Skeletal muscle satellite cell (primary cell): ENCODE data around the gene SNAPC2. TPM values are rescaled to one million over a fixed set of nuclear protein-coding genes. Genes with fewer than 3 reads are reported as not detected.
A peak's percentile ranks its signal among the peaks of the same experiment; 100 is the strongest.

Source experiments
- H3K27me3 ChIP-seq: 2 replicates; pipeline ENCODE4 v1.7.0; 2013; ENCODE audit warnings: low read length; ENCODE audit not compliant: control insufficient read depth, insufficient read depth
- H3K36me3 ChIP-seq: 2 replicates; pipeline ENCODE4 v1.7.0; 2013; ENCODE audit warnings: mild to moderate bottlenecking, control low read depth, low read length; ENCODE audit not compliant: insufficient read depth
- H3K4me1 ChIP-seq: 2 replicates; pipeline ENCODE4 v1.7.0; 2013; ENCODE audit warnings: low read length; ENCODE audit not compliant: control insufficient read depth, insufficient read depth
- H3K4me2 ChIP-seq: 2 replicates; pipeline ENCODE4 v1.7.0; 2013; ENCODE audit warnings: mild to moderate bottlenecking, low read length
- H3K4me3 ChIP-seq: 2 replicates; pipeline ENCODE4 v1.7.0; 2013; ENCODE audit warnings: low read length
- H3K9ac ChIP-seq: 2 replicates; pipeline ENCODE4 v1.7.0; 2013; ENCODE audit warnings: mild to moderate bottlenecking, low read depth, low read length, moderate library complexity
- H3K9me3 ChIP-seq: replicated peaks from 2 replicates; pipeline ENCODE4 v1.7.0; 2013; ENCODE audit warnings: mild to moderate bottlenecking, control low read depth, low read length
- total RNA-seq: library from RNA; depleted of rRNA; stranded (reverse); fragments of >200 nt; gene quantifications from 2 replicates; pipeline ENCODE4 v1.2.3, GENCODE V29; 2012; rRNA removed

The SNAPC2 gene
- total RNA-seq = 39.8 and 44.8 TPM in 2 replicates

DNA sequence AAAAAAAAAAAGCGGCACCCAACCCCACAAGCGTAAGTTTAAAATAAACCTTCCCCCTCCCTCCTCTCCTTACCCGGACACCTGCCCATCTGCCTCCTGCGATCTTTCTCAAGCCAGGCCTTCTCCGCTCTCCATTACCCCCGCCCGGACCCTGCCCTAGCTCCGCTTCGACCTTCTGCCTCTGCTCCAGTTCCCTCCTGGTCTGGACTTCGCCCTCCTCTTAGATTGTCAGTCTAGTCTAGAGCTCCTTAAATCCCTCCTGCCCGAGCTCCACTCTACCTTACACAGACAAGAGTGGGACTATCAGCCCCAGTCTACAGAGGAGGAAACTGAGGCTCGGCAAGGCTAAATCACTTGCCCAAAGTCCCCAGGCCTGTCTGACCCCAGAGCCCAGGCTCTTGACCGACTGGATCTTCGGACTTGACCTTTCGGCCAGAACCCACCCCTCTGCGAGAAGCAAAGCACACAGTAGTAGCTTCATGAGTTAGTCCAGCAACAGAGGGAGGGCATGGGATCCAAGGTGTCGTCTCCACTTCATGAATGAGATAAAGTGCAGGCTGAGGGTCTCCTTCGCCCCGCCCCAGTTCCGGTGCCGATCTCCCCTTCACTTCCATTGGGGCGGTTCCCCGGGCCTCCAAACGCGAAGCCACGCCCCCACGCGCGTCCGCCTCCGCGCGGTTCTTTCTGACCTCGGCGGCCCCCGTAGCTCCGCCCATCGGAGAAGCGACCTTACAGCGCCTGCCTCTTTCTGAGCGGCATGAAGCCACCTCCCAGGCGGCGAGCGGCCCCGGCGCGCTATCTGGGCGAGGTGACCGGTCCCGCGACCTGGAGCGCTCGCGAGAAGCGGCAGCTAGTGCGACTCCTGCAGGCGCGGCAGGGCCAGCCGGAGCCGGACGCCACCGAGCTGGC, at the start of gene SNAPC2:
Gene SNAPC2, plus strand, starts transcription at position 729 of the 909 bp plus-strand sequence. Its CDS starts 29 bp downstream, at position 758.
- Histone ChIP-seq H3K4me1 (peaks cover 47% of the 10 kb centered on the region), H3K4me3 (peak within 1 kb of the TSS; percentile 97), H3K4me2 (peak within 1 kb of the TSS; percentile 93), H3K9ac (peak within 1 kb of the TSS; percentile 86), H3K36me3 (peaks cover 18% of the 10 kb centered on the region), H3K27me3 (peaks cover 17% of the 10 kb centered on the region), H3K9me3 (no peaks in the 10 kb centered on the region)

DNA sequence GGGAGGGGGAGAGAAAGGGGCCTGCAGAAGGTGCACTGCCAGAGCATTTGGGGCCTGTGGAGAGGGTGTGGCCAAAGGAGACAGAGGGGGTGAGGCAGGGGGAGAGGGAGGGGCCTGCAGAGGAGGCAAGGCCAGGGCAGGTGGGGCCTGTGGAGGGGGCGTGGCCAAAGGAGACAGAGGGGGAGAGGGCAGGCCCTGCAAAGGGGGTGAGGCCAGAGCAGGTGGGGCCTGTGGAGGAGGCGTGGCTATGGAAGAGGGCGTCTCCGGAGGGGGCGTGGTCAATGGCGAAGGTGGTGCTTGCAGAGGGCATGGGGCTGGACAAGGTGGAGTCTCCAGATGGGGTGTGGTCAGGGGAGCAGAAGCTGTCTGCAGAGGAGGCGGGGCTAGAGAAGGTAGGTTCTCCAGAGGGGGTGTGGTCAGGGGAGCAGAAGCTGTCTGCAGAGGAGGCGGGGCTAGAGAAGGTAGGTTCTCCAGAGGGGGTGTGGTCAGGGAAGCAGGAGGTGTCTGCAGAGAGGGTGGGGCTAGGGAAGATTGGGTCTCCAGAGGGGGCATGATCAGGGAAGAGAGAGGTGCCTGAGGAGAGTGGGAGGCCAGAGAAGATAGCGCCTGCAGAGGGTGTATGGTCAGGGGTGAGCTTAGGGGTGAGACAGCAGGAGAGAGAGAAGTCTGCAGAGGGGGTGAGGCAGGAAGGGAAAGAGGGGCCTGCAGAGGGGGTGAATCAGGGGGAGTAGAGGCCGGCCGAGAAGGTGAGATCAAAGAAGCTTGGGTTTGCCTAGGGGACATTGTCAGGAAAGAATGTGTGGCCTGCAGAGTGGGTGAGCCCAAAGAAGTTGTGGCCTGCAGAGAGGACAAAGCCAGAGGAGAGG, 49.3 kb upstream of the SNAPC2 start:
- Histone ChIP-seq H3K9me3 (no peaks in the 10 kb centered on the region), H3K4me2 (no peak overlapping the region), H3K4me3 (no peak overlapping the region), H3K4me1 (peaks cover 19% of the 10 kb centered on the region), H3K9ac (no peak overlapping the region), H3K36me3 (no peaks in the 10 kb centered on the region), H3K27me3 (peaks cover 37% of the 10 kb centered on the region)

DNA sequence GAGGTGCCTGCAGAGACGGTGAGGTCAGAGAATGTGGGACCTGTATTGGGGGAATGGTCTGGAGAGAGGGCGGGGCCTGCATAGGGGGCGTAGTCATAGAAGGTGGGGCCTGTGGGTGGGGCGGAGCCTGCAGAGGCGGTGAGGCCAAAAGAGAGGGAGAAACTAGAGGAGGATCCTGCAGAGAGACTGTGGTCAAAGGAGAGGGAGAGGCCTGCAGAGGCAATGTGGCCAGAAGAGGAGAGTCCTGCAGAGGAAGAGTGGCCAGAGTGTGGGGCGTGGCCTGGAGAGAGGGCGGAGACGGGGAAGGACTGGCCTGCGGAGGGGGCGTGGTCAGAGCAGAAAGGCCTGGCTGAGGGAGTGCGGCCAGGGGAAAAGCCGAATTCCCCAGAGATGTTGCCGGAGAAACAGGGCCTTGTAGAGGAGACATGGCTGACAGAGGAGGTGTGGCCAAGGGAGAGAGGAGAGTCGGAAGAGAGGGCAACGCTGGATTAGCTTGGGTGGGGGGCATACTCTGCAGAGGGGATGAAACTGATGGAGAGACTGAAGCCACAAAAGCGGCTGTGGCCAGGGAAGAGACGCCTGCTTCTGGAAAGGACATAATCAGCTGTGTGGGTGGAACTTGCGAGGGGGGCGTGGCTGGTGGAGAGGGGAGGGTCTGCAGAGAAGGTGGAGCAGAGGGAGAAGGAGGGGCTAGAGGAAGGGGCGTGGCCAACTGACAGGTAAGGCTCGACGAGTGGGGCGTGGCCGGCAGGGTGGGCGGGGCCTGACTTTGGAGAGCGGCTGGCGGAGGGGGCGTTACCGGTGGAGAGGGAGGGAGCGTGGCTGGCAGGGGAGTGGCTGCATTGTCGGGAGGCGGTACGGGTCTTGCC, 48.5 kb upstream of the SNAPC2 start:
- peaks cover 19% of the 10 kb centered on the region for H3K4me1 ChIP-seq

GRCh38 chr19:7872306-7873204, 47.6 kb upstream of the SNAPC2 start:
- no peaks in the 10 kb centered on the region for H3K36me3 ChIP-seq
- peaks cover 23% of the 10 kb centered on the region for H3K4me1 ChIP-seq
- H3K4me2 ChIP-seq = peak overlapping the region; percentile 83
- no peak overlapping the region for H3K9ac ChIP-seq
- H3K4me3 ChIP-seq = no peak overlapping the region
- peaks cover 27% of the 10 kb centered on the region for H3K27me3 ChIP-seq
- no peaks in the 10 kb centered on the region for H3K9me3 ChIP-seq

More for the DNA sequence above, 48.5 kb upstream of the SNAPC2 start:
- no peaks in the 10 kb centered on the region for H3K9me3 ChIP-seq
- H3K27me3 ChIP-seq = peaks cover 36% of the 10 kb centered on the region
- H3K4me3 ChIP-seq = peak overlapping the region; percentile 64
- peak overlapping the region; percentile 83 for H3K4me2 ChIP-seq
- H3K36me3 ChIP-seq = no peaks in the 10 kb centered on the region
- H3K9ac ChIP-seq = no peak overlapping the region

DNA sequence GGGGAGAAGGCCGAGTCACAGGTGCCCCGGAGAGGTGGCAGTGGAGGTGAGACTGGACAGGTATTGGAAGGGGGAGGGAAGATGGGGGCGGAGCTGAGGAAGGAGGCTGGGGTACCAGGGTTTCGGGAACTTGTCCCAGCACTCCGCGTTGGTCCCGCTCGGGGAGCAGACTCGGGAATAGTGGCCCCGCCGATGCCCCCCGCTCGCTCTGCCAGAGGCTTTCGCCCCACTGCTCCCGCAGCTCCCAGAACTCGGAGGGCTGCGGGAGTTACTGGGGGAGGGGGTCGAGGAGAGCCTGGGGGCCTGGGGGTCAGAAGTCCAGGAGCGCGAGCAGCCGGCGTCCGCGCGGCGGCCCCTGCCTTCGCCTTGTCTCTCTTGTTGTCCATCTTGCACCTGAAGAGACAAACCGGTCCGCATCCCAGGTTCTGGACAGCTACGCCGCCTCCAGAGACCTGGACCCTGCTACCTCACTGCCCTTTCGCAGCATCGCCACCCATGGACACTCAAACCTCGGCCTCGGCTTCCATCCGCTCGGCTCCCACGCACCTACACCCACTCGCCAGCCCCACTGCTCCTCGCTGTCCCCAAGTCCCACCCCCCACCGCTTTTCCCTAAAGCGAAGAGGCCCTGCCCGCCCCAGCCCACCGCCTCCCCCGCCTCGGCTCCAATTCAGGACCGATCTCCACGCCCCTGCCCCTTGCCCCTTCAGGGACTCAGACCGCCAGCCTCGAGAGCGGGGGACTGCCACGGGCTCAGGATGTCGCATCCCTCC, 46.6 kb upstream of the SNAPC2 start:
- no peak overlapping the region for H3K9ac ChIP-seq

GRCh38 chr19:7874076-7874896, 45.9 kb upstream of the SNAPC2 start, which contains the start of gene PRR36:
PRR36 (minus strand) TSS chr19:7874390; CDS start chr19:7873689, 701 bp downstream.
- no peak within 1 kb of the TSS for H3K9ac ChIP-seq
- H3K4me3 ChIP-seq = peak within 1 kb of the TSS; percentile 30
- peaks cover 12% of the 10 kb centered on the region for H3K4me1 ChIP-seq
- H3K36me3 ChIP-seq = no peaks in the 10 kb centered on the region
- peaks cover 27% of the 10 kb centered on the region for H3K27me3 ChIP-seq
- peak within 1 kb of the TSS; percentile 33 for H3K4me2 ChIP-seq
- H3K9me3 ChIP-seq = no peaks in the 10 kb centered on the region

More for the DNA sequence above, 46.6 kb upstream of the SNAPC2 start:
- Histone ChIP-seq H3K4me2 (no peak overlapping the region), H3K9me3 (no peaks in the 10 kb centered on the region), H3K27me3 (peaks cover 27% of the 10 kb centered on the region), H3K36me3 (no peaks in the 10 kb centered on the region), H3K4me1 (peaks cover 20% of the 10 kb centered on the region), H3K4me3 (no peak overlapping the region)

- Histone ChIP-seq H3K27me3 (peaks cover 27% of the 10 kb centered on the region), H3K9me3 (no peaks in the 10 kb centered on the region), H3K4me3 (no peak overlapping the region), H3K4me1 (peaks cover 8% of the 10 kb centered on the region), H3K9ac (no peak overlapping the region), H3K36me3 (no peaks in the 10 kb centered on the region), H3K4me2 (no peak overlapping the region)
These were observed 45.3 kb upstream of the SNAPC2 start for GRCh38 chr19:7874897-7875273.

DNA sequence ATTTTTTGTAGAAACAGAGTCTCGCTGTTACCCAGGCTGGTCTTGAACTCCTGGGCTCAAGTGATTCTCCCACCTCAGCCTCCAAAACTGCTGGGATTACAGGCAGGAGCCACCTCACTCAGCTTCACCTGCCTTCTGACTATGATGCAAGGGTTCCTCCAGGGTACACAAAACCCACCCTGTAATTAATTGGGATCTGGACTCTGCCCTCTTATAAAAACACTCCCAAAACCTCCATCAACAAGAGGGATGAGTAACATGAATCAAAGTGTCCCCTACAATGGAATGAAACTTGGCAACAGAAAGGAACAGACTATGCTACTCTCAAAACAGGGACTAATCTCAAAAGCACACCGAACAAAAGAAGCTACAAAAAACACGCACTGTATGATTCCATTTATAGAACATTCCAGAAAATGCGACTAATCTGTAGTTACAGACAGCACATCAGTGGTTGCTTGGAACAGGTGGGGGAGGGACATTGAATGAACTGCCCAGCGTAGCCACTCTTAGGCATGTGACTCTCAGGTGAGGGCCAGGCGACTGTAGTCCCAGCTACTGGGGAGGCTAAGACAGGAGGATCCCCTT, 42.8 kb upstream of the SNAPC2 start:
- H3K4me1 ChIP-seq = peaks cover 4% of the 10 kb centered on the region
- no peaks in the 10 kb centered on the region for H3K36me3 ChIP-seq
- H3K4me3 ChIP-seq = no peak overlapping the region
- no peak overlapping the region for H3K4me2 ChIP-seq
- no peak overlapping the region for H3K9ac ChIP-seq
- peaks cover 27% of the 10 kb centered on the region for H3K27me3 ChIP-seq
- H3K9me3 ChIP-seq = no peaks in the 10 kb centered on the region
